SK-N-SH (cell line): Measurements from ENCODE around the gene SNAI3. TPM values are rescaled to one million over a fixed set of nuclear protein-coding genes. Genes with fewer than 3 reads are reported as not detected.

ENCODE experiments used
- CTCF ChIA-PET: fragments of 300-600, 350-600 bp; formaldehyde crosslinking; extraction: SDS; loops from one replicate; lab custom pipeline; 2021; lab: Yijun Ruan, JAX
- POLR2A ChIA-PET: fragments of 350-600 bp; sonication (Branson Sonifier 250); formaldehyde crosslinking; extraction: SDS; loops from one replicate; lab custom pipeline; 2020; ENCODE audit warnings: antibody characterized with exemption, inconsistent platforms; lab: Yijun Ruan, JAX
- DNase-seq: peaks from one replicate; pipeline ENCODE4 v3.0.0; 2012
- H2AFZ ChIP-seq: fragments of 200-600 bp; sonication (generic); 2 replicates; pipeline ENCODE4 v1.8.1; 2016; ENCODE audit warnings: antibody characterized with exemption, mild to moderate bottlenecking, low read depth
- H3F3A ChIP-seq: fragments of 200-600 bp; sonication (generic); replicated peaks from 2 replicates; pipeline ENCODE3; 2016; ENCODE audit warnings: antibody characterized with exemption, mild to moderate bottlenecking; ENCODE audit not compliant: insufficient read depth
- H3K27ac ChIP-seq, 2 experiments: fragments of 200-500 bp in 1 of 2; fragments of 200-600 bp in 1 of 2; sonication (Bioruptor generic) in 1 of 2; sonication (generic), shearing (Covaris generic) in 1 of 2; 2 replicates each; pipeline versions ENCODE4 v1.5.1 to v1.6.1; 2014 to 2016; ENCODE audit warnings: low read depth in 2 of 2, inconsistent platforms in 1 of 2, low read length in 1 of 2, mild to moderate bottlenecking in 1 of 2, mixed read lengths in 1 of 2
- H3K27me3 ChIP-seq: fragments of 200-600 bp; sonication (generic), shearing (Covaris generic); 2 replicates; pipeline ENCODE4 v1.6.1; 2016; ENCODE audit warnings: mixed run types; ENCODE audit not compliant: insufficient read depth
- H3K36me3 ChIP-seq, 2 experiments: fragments of 200-500 bp in 1 of 2; fragments of 200-600 bp in 1 of 2; sonication (Bioruptor generic) in 1 of 2; sonication (generic) in 1 of 2; replicated peaks in 1 of 2; 2 replicates each; pipeline versions ENCODE3 to v1.5.1; 2014 to 2016; ENCODE audit warnings: low read length in 1 of 2, mild to moderate bottlenecking in 1 of 2; ENCODE audit not compliant: insufficient read depth in 2 of 2, control insufficient read depth in 1 of 2
- H3K4me1 ChIP-seq, 2 experiments: fragments of 200-500 bp in 1 of 2; fragments of 200-600 bp in 1 of 2; sonication (Bioruptor generic) in 1 of 2; sonication (generic), shearing (Covaris generic) in 1 of 2; 2 replicates each; pipeline versions ENCODE4 v1.5.1 to v1.6.1; 2014 to 2016; ENCODE audit warnings: low read depth in 1 of 2, low read length in 1 of 2, mixed run types in 1 of 2; ENCODE audit not compliant: insufficient read depth in 2 of 2, control insufficient read depth in 1 of 2
- H3K4me2 ChIP-seq: fragments of 200-600 bp; sonication (generic), shearing (Covaris generic); 2 replicates; pipeline ENCODE4 v1.6.1; 2017; ENCODE audit warnings: mixed run types
- H3K4me3 ChIP-seq, 2 experiments: fragments of 200-500 bp in 1 of 2; fragments of 200-600 bp in 1 of 2; sonication (Bioruptor generic) in 1 of 2; sonication (generic), shearing (Covaris generic) in 1 of 2; 2 replicates each; pipeline versions ENCODE4 v1.5.1 to v1.8.1; 2014 to 2016; ENCODE audit warnings: low read depth in 2 of 2, inconsistent platforms in 1 of 2, low read length in 1 of 2, mild to moderate bottlenecking in 1 of 2, mixed read lengths in 1 of 2, moderate library complexity in 1 of 2
- H3K79me2 ChIP-seq: fragments of 200-600 bp; sonication (generic); 2 replicates; pipeline ENCODE4 v1.8.1; 2017; ENCODE audit warnings: mild to moderate bottlenecking; ENCODE audit not compliant: insufficient read depth
- H3K9ac ChIP-seq: fragments of 200-600 bp; sonication (generic); 2 replicates; pipeline ENCODE4 v1.6.1; 2017; ENCODE audit warnings: mixed run types
- H3K9me2 ChIP-seq: fragments of 200-600 bp; sonication (generic); 2 replicates; pipeline ENCODE4 v1.6.1; 2017; ENCODE audit warnings: mixed run types
- H3K9me3 ChIP-seq: fragments of 200-600 bp; sonication (generic); 2 replicates; pipeline ENCODE4 v1.6.1; 2017; ENCODE audit warnings: mixed run types, mild to moderate bottlenecking, moderate library complexity
- H4K20me1 ChIP-seq: fragments of 200-600 bp; sonication (generic); 2 replicates; pipeline ENCODE4 v1.6.1; 2017; ENCODE audit warnings: mild to moderate bottlenecking, mixed run types; ENCODE audit not compliant: insufficient read depth
- CTCF ChIP-seq: fragments of 200-600 bp; sonication (generic); IDR thresholded peaks from 2 replicates; pipeline ENCODE4 v1.6.1; 2017; ENCODE audit warnings: antibody characterized with exemption, mild to moderate bottlenecking, moderate library complexity
- NFIC ChIP-seq: IDR thresholded peaks from 2 replicates; pipeline ENCODE4 v1.4.0; 2012; ENCODE audit warnings: borderline replicate concordance
- NRF1 ChIP-seq: IDR thresholded peaks from 2 replicates; pipeline ENCODE4 v1.6.1; 2012; ENCODE audit warnings: low read depth, mild to moderate bottlenecking, low read length
- REST ChIP-seq: IDR thresholded peaks from 2 replicates; pipeline ENCODE4 v1.6.1; 2012; ENCODE audit warnings: mild to moderate bottlenecking, low read depth, low read length, moderate library complexity
- TEAD4 ChIP-seq: IDR thresholded peaks from 2 replicates; pipeline ENCODE4 v1.4.0; 2012; ENCODE audit warnings: mild to moderate bottlenecking, borderline replicate concordance; ENCODE audit not compliant: insufficient read depth
- USF2 ChIP-seq: fragments of 150-350 bp; IDR thresholded peaks from 2 replicates; pipeline ENCODE4 v1.6.1; 2017; ENCODE audit warnings: antibody characterized with exemption, low read length, low read depth, borderline replicate concordance
- YY1 ChIP-seq: IDR thresholded peaks from 2 replicates; pipeline ENCODE4 v1.4.0; 2012; ENCODE audit warnings: low read depth, mild to moderate bottlenecking
- WGBS: methylation state at CpG from one replicate; pipeline ENCODE4 v1.1.6; 2017; ENCODE audit warnings: low lambda C conversion rate; 5-methylcytosine and 5-hydroxymethylcytosine counted together
- polyA plus RNA-seq, 3 experiments: library from polyadenylated mRNA; depleted of rRNA; stranded (reverse); fragments of >200 nt; gene quantifications; 2 replicates each; pipeline ENCODE4 v1.2.3, GENCODE V29; 2012
- TF ChIP-seq, protein P1 (sequence below): IDR thresholded peaks from 2 replicates; pipeline ENCODE4 v1.4.0; 2012; ENCODE audit warnings: low read depth, borderline replicate concordance

The SNAI3 gene
- polyA plus RNA-seq, 1 of the 3 experiments (the other 2 are of a cell fraction), result 0.03 TPM

- no peak overlapping the region for H3K4me2 ChIP-seq
- no peaks in the 10 kb centered on the region for H3K9me3 ChIP-seq
- no peaks in the 10 kb centered on the region for H3K4me1 ChIP-seq
- no peak for DNase-seq
- H3F3A ChIP-seq, result peaks cover 15% of the 10 kb centered on the region
- no peaks in the 10 kb centered on the region for H3K27me3 ChIP-seq
- H3K9ac ChIP-seq, result no peak overlapping the region
- H4K20me1 ChIP-seq, result peaks cover 5% of the 10 kb centered on the region; the same call in 1 of the 2 replicates
- H3K36me3 ChIP-seq, result peaks cover 16 to 46% of the 10 kb centered on the region in 2 experiments
- CTCF ChIA-PET, result interaction anchor here (1.5 kb wide), 1 partner anchor 24 kb away, joined by 3 read pairs; no protein-coding TSS in a partner anchor
- 88% methylated on average over 24 of the region's 30 CpGs for WGBS
- TF ChIP-seq NFIC (no peak), NRF1 (no peak), CTCF (no peak), YY1 (no peak), REST (no peak), TEAD4 (no peak), USF2 (no peak)
- TF ChIP-seq, protein P1, sequence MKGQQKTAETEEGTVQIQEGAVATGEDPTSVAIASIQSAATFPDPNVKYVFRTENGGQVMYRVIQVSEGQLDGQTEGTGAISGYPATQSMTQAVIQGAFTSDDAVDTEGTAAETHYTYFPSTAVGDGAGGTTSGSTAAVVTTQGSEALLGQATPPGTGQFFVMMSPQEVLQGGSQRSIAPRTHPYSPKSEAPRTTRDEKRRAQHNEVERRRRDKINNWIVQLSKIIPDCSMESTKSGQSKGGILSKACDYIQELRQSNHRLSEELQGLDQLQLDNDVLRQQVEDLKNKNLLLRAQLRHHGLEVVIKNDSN, result no peak
- peaks cover 7% of the 10 kb centered on the region; the same call in 1 of the 2 replicates for H3K79me2 ChIP-seq
- no peak overlapping the region for H2AFZ ChIP-seq
- no peak overlapping the region for H3K27ac ChIP-seq
- H3K9me2 ChIP-seq, result no peaks in the 10 kb centered on the region
- POLR2A ChIA-PET, result no interaction called here
- H3K4me3 ChIP-seq, result no peak overlapping the region
These were observed 27.5 kb upstream of the SNAI3 start for GRCh38 chr16:88713568-88714419.
